Keratinocyte (primary cell): ENCODE data around the gene C1orf35.

Source experiments
- CTCF ChIP-seq, 3 experiments: IDR thresholded peaks in 1 of 3; conservative IDR thresholded peaks in 1 of 3; optimal IDR thresholded peaks in 1 of 3; 2 replicates in 2 of 3; 3 replicates in 1 of 3; pipeline versions ENCODE3 to v1.5.1; 2011; ENCODE audit warnings: low read length in 3 of 3, mild to moderate bottlenecking in 3 of 3, moderate library complexity in 2 of 3, control low read depth in 1 of 3, inconsistent platforms in 1 of 3; ENCODE audit not compliant: insufficient read depth in 2 of 3; ENCODE audit errors: extremely low read depth in 1 of 3
- EZH2 ChIP-seq: IDR thresholded peaks from one replicate; pipeline ENCODE4 v1.6.1; 2012; ENCODE audit warnings: inconsistent platforms, mild to moderate bottlenecking, low read length, moderate library complexity

- TF ChIP-seq EZH2 = no peak
- TF ChIP-seq CTCF (optimal IDR thresholded peaks at IDR 0.05 in 1 of 3, IDR thresholded peaks at IDR 0.05 in 1 of 3, conservative IDR thresholded peaks at IDR 0.05 in 1 of 3; ENCODE audit: extremely low read depth in 1 of 3, insufficient read depth in 2 of 3, low read length in 3 of 3) = no peak
These were observed 1.5 kb downstream of the C1orf35 start for GRCh38 chr1:228101614-228101993.
